Stimulated activated naive B cell treated with anti-CD40 and anti-IgM and Interleukin-4, amounts not matched to agents 10 μg/mL and 1 μg/mL and 100 μg/mL, for 72 hours (primary cell): Measurements from ENCODE around the gene SOS2.
A peak's percentile ranks its signal among the peaks of the same experiment; 100 is the strongest.
"Not testable (repeated sequence)": the region's sequence is repeated elsewhere in the genome, so short reads cannot be mapped to it uniquely, and the experiment has no call there.

Experiments used
- ATAC-seq, 2 donors: fragments of 150-1000 bp; cut with Tn5 transposase; replicated peaks; 2 replicates each; pipeline ENCODE4 v1.10.0; 2021; ENCODE audit warnings: moderate library complexity in 1 of 2
- DNase-seq: peaks from one replicate; pipeline ENCODE4 v3.0.0; 2021
- H3K27ac Mint-ChIP-seq: one replicate; pipeline ENCODE4 v1.8.0; 2022; ENCODE audit warnings: mild to moderate bottlenecking, mixed read lengths
- H3K27me3 Mint-ChIP-seq, 2 donors: one replicate each; pipeline ENCODE4 v1.8.0; 2022; ENCODE audit warnings: mixed read lengths in 2 of 2
- H3K36me3 Mint-ChIP-seq, 2 donors: one replicate each; pipeline ENCODE4 v1.8.0; 2022; ENCODE audit warnings: mixed read lengths in 2 of 2, mild to moderate bottlenecking in 1 of 2
- H3K4me1 Mint-ChIP-seq, 2 donors: one replicate each; pipeline ENCODE4 v1.8.0; 2022; ENCODE audit warnings: mixed read lengths in 2 of 2, mild to moderate bottlenecking in 1 of 2
- H3K4me3 Mint-ChIP-seq, 2 donors: one replicate each; pipeline ENCODE4 v1.8.0; 2022; ENCODE audit warnings: mild to moderate bottlenecking in 2 of 2, mixed read lengths in 2 of 2, moderate library complexity in 1 of 2
- H3K9me3 Mint-ChIP-seq, 2 donors: one replicate each; pipeline ENCODE4 v1.8.0; 2022; ENCODE audit warnings: mixed read lengths in 2 of 2, mild to moderate bottlenecking in 1 of 2

SOS2 gene

DNA sequence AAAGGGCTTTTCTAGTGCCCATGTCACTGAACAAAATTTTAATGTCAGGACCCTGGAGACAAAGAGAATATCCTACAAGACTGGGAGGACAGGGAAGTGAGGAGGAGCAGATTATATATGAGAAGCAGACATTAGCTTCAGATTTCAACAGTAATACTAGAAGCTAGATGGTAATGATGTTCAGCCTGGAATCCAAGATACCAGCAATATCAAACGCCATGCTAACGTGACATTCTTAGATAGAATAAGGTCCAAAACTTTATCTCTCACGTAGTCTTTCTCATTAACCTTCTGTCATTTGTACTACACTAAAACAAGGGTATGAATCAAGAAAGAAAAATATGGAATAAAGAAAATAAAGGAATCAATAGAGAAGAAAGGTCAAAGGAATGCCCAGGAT is 18.7 kb downstream of the SOS2 start:
- Mint-ChIP-seq H3K9me3 (no peaks in the 10 kb centered on the region), H3K27me3 (no peaks in the 10 kb centered on the region), H3K4me1 (peaks cover 2 to 34% of the 10 kb centered on the region in 2 donors), H3K36me3 (peaks cover 0 to 6% of the 10 kb centered on the region in 2 donors), H3K4me3 (no peak overlapping the region), H3K27ac (no peak overlapping the region)
- ATAC-seq (no peak), DNase-seq (no peak)

DNA sequence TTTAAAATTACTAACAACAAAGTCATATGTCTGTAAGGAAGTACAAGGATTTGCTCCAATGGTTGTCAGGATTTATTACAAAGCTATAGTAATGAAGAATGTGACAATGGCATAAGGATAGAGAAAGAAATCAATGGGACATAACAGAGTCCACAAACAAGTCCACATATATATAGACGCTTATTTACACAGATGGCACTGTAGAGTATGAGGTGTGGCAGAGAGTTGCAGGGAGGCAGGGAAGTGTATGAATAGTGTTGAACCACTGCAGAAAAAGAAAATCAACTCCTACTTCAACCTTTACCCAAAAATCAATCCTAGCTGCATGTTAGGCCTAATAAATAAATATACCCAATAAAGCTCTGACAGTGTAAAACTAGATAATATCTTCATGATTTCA is 21.3 kb downstream of the SOS2 start:
- DNase-seq: no peak
- Mint-ChIP-seq H3K9me3 (no peaks in the 10 kb centered on the region), H3K4me3 (no peak overlapping the region), H3K27ac (no peak overlapping the region), H3K4me1 (peaks cover 2 to 25% of the 10 kb centered on the region in 2 donors), H3K36me3 (peaks cover 2 to 7% of the 10 kb centered on the region in 2 donors), H3K27me3 (no peaks in the 10 kb centered on the region)
- ATAC-seq: no peak

DNA sequence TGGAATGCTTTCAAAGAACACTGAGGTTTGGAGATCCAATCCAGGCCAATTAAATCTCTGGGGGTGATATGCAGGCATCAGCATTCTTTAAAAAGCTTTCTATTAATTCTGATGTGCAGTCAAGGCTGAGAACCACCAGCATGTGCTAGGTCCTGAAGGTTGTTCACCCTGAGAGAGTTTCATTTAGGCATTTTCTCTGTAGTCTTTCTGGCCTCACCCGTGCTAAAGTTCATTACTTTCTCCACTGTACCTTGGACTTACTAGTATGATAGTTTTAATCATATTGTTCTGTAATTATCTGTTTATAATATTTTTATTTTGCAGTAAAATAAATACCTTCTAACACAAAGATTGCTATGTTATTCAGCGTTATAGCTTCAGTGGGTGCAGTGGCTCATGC is 32.9 kb downstream of the SOS2 start:
- no peaks in the 10 kb centered on the region for H3K4me1 Mint-ChIP-seq
- no peak for DNase-seq
- no peak overlapping the region for H3K27ac Mint-ChIP-seq
- H3K36me3 Mint-ChIP-seq: peaks cover 12 to 14% of the 10 kb centered on the region in 2 donors
- no peak overlapping the region for H3K4me3 Mint-ChIP-seq
- H3K9me3 Mint-ChIP-seq: no peaks in the 10 kb centered on the region
- no peak for ATAC-seq
- no peaks in the 10 kb centered on the region for H3K27me3 Mint-ChIP-seq

DNA sequence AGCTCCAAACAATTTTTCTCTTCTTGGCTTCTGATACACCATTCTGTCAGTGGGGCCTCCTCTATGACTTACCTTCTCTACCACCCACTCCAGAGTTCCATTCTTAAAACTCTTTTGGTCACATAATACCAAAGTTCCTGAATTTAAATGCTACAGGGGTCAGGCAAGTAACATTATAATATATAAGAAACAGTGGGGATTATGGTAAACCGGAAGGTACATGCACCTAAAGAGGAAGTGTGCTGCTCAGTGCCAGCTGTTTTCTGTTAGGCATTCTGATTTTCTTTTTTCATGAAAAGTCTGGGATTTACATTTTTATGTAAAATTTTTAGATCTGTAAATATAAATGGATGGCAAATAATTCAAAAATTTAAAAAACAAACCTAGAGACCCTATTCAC is 39.9 kb downstream of the SOS2 start:
- H3K4me1 Mint-ChIP-seq: peaks cover 0 to 10% of the 10 kb centered on the region in 2 donors
- no peaks in the 10 kb centered on the region for H3K9me3 Mint-ChIP-seq
- no peak overlapping the region for H3K4me3 Mint-ChIP-seq
- no peaks in the 10 kb centered on the region for H3K27me3 Mint-ChIP-seq
- H3K27ac Mint-ChIP-seq: no peak overlapping the region
- peak; percentile 46 to 51 for ATAC-seq
- no peak for DNase-seq
- peaks cover 9 to 18% of the 10 kb centered on the region in 2 donors for H3K36me3 Mint-ChIP-seq

DNA sequence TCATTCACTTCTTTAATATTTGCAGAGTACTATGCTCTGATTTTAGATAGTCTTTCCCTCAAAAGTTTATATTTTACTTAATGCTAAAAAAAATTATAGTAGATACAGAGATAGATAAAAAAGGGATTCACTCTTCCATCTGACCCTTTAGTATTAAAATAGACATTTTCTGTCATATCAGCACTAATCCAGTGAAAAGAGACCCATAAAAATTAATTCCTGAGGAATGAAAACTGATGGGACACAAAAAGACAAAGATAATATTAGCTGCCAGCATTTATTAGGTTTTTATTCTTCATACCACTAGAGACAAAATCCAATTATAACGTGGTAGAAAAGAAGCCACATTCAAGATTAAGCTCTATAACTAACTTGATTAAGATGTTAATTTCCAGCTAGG is 45.3 kb downstream of the SOS2 start:
- Mint-ChIP-seq H3K9me3 (no peaks in the 10 kb centered on the region), H3K4me3 (no peak overlapping the region), H3K27me3 (no peaks in the 10 kb centered on the region), H3K36me3 (peaks cover 12 to 21% of the 10 kb centered on the region in 2 donors), H3K27ac (no peak overlapping the region), H3K4me1 (no peaks in the 10 kb centered on the region)
- ATAC-seq (no peak), DNase-seq (no peak)

DNA sequence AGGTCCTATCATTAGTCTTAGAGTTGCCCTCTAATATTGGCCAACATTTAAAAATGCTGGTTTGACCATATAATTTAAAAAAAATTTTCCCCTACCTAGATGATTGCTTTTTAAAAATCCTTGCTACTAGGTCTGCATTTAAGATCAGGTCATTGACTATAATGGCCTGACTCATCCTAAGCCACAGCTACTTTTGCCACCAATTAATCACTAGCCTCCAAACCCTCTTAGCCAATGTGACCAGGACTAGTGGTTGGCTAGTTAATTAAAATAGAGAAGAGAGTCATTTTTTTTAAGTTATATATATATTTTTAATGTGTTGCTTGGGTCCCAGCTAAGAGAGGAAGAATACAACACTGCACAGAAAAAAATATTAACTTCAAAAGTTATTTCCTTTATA is 57.5 kb downstream of the SOS2 start:
- Mint-ChIP-seq H3K27me3 (no peaks in the 10 kb centered on the region), H3K36me3 (peaks cover 21 to 22% of the 10 kb centered on the region in 2 donors), H3K27ac (no peak overlapping the region), H3K9me3 (no peaks in the 10 kb centered on the region), H3K4me3 (no peak overlapping the region), H3K4me1 (no peaks in the 10 kb centered on the region)
- no peak for ATAC-seq
- no peak for DNase-seq

DNA sequence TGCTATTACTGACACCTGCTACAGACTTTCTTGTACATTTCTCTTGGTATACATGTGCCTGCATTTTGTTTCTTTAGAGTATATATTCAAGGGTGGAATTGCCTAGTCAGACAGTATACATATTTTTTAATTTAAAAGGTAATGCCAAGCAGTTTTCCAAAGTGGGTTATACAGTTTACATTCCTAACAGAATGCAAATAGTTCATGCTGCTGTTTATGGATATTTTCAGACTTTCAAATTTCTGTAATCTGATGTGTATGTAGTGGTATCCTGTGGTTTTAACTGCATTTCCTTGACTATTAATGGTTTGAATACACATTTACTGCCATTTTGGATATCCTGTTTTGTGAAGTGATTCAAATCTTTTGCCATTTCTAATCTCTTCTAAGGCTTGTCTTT is 59.5 kb downstream of the SOS2 start:
- H3K27ac Mint-ChIP-seq: no peak overlapping the region
- H3K4me1 Mint-ChIP-seq: no peaks in the 10 kb centered on the region
- H3K36me3 Mint-ChIP-seq: peaks cover 7 to 13% of the 10 kb centered on the region in 2 donors
- H3K27me3 Mint-ChIP-seq: no peaks in the 10 kb centered on the region
- no peaks in the 10 kb centered on the region for H3K9me3 Mint-ChIP-seq
- no peak overlapping the region for H3K4me3 Mint-ChIP-seq
- no peak for ATAC-seq
- no peak for DNase-seq

DNA sequence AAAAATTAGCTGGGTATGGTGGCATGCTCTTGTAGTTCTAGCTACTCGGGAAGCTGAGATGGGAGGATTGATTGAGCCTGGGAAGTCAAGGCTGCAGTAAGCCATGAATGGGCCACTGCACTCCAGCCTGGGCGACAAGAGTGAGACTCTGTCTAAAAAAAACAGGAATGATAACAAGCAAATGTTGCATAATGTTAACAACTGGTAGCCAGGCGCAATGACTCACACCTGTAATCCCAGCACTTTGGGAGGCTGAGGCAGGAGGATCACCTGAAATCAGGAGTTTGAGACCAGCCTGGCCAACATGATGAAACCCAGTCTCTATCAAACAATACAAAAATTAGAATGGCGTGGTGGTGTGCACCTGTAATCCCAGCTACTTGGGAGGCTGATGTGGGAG is 64.0 kb downstream of the SOS2 start:
- H3K4me3 Mint-ChIP-seq, H3K9me3 Mint-ChIP-seq, H3K27me3 Mint-ChIP-seq, ATAC-seq, H3K27ac Mint-ChIP-seq, H3K4me1 Mint-ChIP-seq, DNase-seq: not testable (repeated sequence)
- H3K36me3 Mint-ChIP-seq: peaks cover 3 to 11% of the 10 kb centered on the region in 2 donors

DNA sequence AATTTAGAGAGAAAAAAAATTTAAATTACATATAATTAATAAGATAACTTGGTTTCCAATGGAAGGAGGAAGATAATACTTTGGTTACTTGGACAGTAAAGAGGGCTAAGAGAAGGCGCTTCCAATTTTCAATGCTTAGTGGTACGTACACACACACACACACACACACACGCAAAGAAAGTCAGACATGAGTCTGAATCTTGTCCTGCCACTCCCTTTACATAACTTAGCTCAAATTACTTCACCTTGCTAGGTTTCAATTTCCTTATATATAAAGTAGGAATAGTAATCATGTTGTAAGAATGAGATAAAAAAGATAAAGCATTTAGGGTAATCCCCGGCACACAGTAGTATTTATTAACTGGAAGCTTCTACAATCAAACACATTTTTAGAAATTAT is 75.3 kb downstream of the SOS2 start:
- DNase-seq (no peak), ATAC-seq (no peak)
- Mint-ChIP-seq H3K9me3 (no peaks in the 10 kb centered on the region), H3K4me1 (no peaks in the 10 kb centered on the region), H3K36me3 (peaks cover 21% of the 10 kb centered on the region in 2 donors), H3K27me3 (no peaks in the 10 kb centered on the region), H3K27ac (no peak overlapping the region), H3K4me3 (no peak overlapping the region)

DNA sequence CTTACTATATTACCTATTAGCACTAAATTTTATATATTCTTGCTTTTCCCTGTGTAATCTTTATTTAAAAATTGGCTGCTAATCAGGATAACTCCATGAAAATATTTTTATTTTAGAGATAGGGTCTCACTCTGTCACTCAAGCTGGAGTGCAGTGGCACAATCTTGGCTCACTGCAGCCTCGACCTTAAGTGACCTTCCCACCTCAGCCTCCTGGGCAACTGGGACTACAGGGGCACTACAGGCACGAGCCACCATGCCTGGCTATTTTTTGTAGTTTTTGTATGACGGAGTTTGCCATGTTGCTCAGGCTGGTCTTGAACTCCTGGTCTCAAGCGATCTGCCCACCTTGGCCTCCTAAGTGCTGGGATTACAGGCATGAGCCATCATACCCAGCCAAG is 82.6 kb downstream of the SOS2 start:
- Mint-ChIP-seq H3K27me3 (no peaks in the 10 kb centered on the region), H3K4me3 (no peak overlapping the region), H3K4me1 (peaks cover 0 to 5% of the 10 kb centered on the region in 2 donors), H3K36me3 (peaks cover 15 to 30% of the 10 kb centered on the region in 2 donors), H3K9me3 (no peaks in the 10 kb centered on the region), H3K27ac (no peak overlapping the region)
- DNase-seq: no peak
- no peak for ATAC-seq

DNA sequence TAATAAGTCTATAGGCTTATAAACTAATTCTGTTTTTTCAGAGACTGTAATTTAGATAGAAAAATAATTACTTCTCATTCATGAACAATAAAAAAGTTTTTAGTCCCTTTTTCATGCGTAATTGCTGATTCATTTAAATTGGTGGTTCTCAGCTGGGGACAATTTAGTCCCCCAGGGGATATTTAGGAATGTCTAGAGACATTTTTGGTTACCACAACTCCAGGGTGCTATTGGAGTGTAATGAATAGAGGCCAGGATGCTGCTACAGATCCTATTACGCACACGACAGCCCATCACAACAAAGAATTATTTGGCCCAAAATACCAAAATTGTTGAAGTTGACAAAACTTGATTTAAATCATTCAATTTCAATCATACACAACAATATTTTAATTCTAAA is 92.2 kb downstream of the SOS2 start:
- Mint-ChIP-seq H3K27me3 (no peaks in the 10 kb centered on the region), H3K9me3 (no peaks in the 10 kb centered on the region), H3K27ac (no peak overlapping the region), H3K36me3 (peaks cover 0 to 7% of the 10 kb centered on the region in 2 donors), H3K4me3 (no peak overlapping the region), H3K4me1 (no peaks in the 10 kb centered on the region)
- ATAC-seq (no peak), DNase-seq (no peak)

DNA sequence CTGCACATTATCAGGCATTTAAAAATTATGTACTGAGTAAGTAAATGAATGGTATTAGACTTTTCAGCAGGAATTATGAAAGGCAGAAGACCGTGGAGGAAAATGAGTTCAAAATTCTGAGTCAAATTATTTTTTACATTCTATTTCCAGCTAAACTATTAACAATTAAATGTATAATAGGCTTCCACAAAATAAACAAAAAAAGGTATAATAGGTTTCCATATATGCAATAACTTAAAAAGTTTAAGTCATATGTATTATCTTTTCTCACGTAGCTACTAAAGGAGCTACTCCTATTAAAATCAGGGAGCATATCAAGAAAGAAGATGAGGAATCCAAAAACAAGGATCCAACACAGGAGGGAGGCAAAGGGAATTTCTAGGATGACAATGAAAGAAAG is 103.6 kb downstream of the SOS2 start:
- no peak overlapping the region for H3K4me3 Mint-ChIP-seq
- no peak for ATAC-seq
- H3K9me3 Mint-ChIP-seq: peaks cover 1 to 7% of the 10 kb centered on the region in 2 donors
- H3K4me1 Mint-ChIP-seq: peaks cover 0 to 1% of the 10 kb centered on the region in 2 donors
- H3K36me3 Mint-ChIP-seq: peaks cover 32 to 52% of the 10 kb centered on the region in 2 donors
- no peaks in the 10 kb centered on the region for H3K27me3 Mint-ChIP-seq
- H3K27ac Mint-ChIP-seq: no peak overlapping the region
- no peak for DNase-seq

DNA sequence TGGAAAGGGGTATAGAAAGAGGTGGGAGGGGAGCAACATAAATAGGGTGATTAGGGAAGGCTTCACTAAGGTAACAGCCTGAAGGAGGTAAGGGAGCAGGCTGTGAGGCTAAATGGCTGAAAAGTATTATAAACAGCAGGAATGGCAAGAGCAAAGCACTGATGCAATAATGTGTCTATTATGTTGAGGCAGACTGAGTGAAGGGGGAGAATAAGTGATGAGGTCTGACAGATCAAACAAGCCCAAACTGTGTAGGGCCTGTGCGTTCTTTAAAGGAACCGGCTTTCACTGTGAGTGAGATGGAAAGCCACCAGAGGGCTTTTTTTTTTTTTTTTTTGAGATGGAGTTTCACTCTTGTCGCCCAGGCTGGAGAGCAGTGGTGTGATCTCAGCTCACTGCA is 108.3 kb downstream of the SOS2 start:
- Mint-ChIP-seq H3K4me1 (no peaks in the 10 kb centered on the region), H3K36me3 (peaks cover 25 to 52% of the 10 kb centered on the region in 2 donors), H3K4me3 (no peak overlapping the region), H3K9me3 (no peaks in the 10 kb centered on the region), H3K27ac (no peak overlapping the region), H3K27me3 (no peaks in the 10 kb centered on the region)
- no peak for ATAC-seq
- DNase-seq: no peak

DNA sequence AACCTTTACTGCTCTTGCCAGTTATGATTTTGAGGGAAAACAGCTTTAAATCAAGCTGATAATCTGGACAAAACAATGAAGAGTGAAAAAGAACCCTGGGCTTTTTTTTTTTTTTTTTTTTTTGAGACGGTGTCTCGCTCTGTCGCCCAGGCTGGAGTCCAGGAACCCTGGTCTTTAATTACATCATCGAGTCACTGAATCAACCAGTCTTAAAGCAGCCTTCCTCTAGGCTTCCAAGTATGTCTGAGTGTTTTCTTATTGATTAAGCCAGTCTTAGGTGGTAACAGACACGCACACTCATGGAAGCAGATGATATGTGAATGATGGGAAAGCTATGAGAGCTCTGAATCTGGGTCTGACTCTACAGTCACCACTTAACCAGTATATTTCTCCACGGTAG is 109.1 kb downstream of the SOS2 start:
- Mint-ChIP-seq H3K4me1 (no peaks in the 10 kb centered on the region), H3K27me3 (no peaks in the 10 kb centered on the region), H3K36me3 (peaks cover 21 to 50% of the 10 kb centered on the region in 2 donors), H3K4me3 (no peak overlapping the region), H3K27ac (no peak overlapping the region), H3K9me3 (no peaks in the 10 kb centered on the region)
- no peak for DNase-seq
- ATAC-seq: no peak

DNA sequence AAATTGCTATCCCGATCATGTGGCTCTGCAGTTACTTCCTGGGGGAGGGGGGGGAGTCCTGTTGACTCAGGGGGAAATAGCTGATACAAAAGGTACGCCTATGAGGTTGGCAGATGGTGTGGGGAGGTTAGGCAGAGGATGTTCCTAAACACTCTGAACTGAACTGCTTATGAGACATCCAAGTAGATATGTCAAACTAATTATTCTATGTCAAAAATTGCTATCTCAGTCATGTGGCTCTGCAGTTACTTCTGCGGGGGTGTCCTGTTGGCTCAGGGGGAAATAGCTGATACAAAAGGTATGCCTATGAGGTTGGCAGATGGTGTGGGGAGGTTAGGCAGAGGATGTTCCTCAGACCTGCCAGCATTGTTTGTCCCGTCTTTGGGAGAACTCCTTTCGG is 109.9 kb downstream of the SOS2 start:
- H3K36me3 Mint-ChIP-seq: peaks cover 19 to 50% of the 10 kb centered on the region in 2 donors
- no peak for DNase-seq
- ATAC-seq: no peak
- no peaks in the 10 kb centered on the region for H3K27me3 Mint-ChIP-seq
- no peak overlapping the region for H3K4me3 Mint-ChIP-seq
- H3K27ac Mint-ChIP-seq: no peak overlapping the region
- peaks cover 4 to 5% of the 10 kb centered on the region in 2 donors for H3K4me1 Mint-ChIP-seq
- no peaks in the 10 kb centered on the region for H3K9me3 Mint-ChIP-seq

DNA sequence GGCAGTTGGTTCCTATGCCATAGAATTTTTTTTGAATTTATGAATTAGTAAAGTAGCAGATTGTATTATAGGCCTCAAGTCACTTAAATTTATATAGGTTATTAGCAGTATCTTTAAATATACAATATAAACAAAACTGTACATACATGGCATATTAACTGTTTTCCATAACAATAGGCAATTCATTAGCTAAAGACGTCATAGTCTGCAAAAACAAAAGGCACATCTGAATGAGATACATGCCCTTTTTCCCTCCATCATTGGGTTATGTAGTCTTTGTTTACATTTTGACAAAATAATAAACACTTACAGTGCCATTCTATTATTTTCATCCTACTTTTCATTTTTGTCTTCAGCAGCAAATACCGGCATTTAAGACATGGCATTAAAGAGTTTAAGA is 113.9 kb downstream of the SOS2 start:
- Mint-ChIP-seq H3K4me3 (no peak overlapping the region), H3K36me3 (peaks cover 19 to 43% of the 10 kb centered on the region in 2 donors)

More for the DNA sequence above, 113.9 kb downstream of the SOS2 start:
- H3K27ac Mint-ChIP-seq: no peak overlapping the region
- ATAC-seq (no peak), DNase-seq (no peak)
- H3K9me3 Mint-ChIP-seq: no peaks in the 10 kb centered on the region
- H3K4me1 Mint-ChIP-seq: peaks cover 17 to 35% of the 10 kb centered on the region in 2 donors
- no peaks in the 10 kb centered on the region for H3K27me3 Mint-ChIP-seq
